Cardiac muscle cell (in vitro differentiated cells and primary cell): ENCODE results near the gene DYNC2LI1. TPM values are rescaled to one million over a fixed set of nuclear protein-coding genes. Genes with fewer than 3 reads are reported as not detected.

Source experiments
- DNase-seq, 2 donors: peaks; one replicate each; pipeline versions ENCODE4 v3.0.0 to v3.0.0-alpha.2; 2010 to 2017; ENCODE audit warnings: low read depth in 1 of 2, low spot score in 1 of 2
- H3K27ac ChIP-seq: fragments of 200-600 bp; sonication (generic); 2 replicates; pipeline ENCODE4 v1.5.1; 2016
- H3K27me3 ChIP-seq: fragments of 200-600 bp; sonication (generic); 2 replicates; pipeline ENCODE4 v1.6.0; 2016; ENCODE audit warnings: control low read depth
- H3K36me3 ChIP-seq: fragments of 200-600 bp; sonication (generic); 2 replicates; pipeline ENCODE4 v1.5.1; 2016; ENCODE audit warnings: control low read depth
- H3K4me1 ChIP-seq: fragments of 200-600 bp; sonication (generic); 2 replicates; pipeline ENCODE4 v1.8.1; 2017; ENCODE audit warnings: low read depth, mild to moderate bottlenecking, mixed run types
- H3K4me3 ChIP-seq: fragments of 200-600 bp; sonication (generic); 2 replicates; pipeline ENCODE4 v1.5.1; 2016; ENCODE audit warnings: mild to moderate bottlenecking
- H3K9me3 ChIP-seq: fragments of 200-600 bp; sonication (generic); 2 replicates; pipeline ENCODE4 v1.5.1; 2017; ENCODE audit warnings: low read depth, mild to moderate bottlenecking, control low read depth
- polyA plus RNA-seq: library from polyadenylated mRNA; unstranded; fragments of >200 nt; fragmentation: Nextera tagmentation; extraction: Ambion mirVana; gene quantifications from 2 replicates; pipeline ENCODE4 v1.2.1, GENCODE V29; 2016
- total RNA-seq: library from RNA; depleted of rRNA; stranded (reverse); fragments of >200 nt; gene quantifications from 2 replicates; pipeline ENCODE4 v1.2.3, GENCODE V29; 2016
- TF ChIP-seq, protein P1 (sequence below): IDR thresholded peaks from 2 replicates; pipeline ENCODE4 v1.5.1; 2012; ENCODE audit warnings: low read depth, mild to moderate bottlenecking, low read length

The DYNC2LI1 gene
- total and polyA plus RNA-seq, 2 experiments from 2014 or later = 44.7 to 46.2 TPM

- peak overlapping the region; percentile 20 for H3K4me3 ChIP-seq
- no peaks in the 10 kb centered on the region for H3K36me3 ChIP-seq
- H3K9me3 ChIP-seq = no peaks in the 10 kb centered on the region
- peaks cover 19% of the 10 kb centered on the region for H3K27me3 ChIP-seq
- no peaks in the 10 kb centered on the region for H3K4me1 ChIP-seq
- no peak overlapping the region for H3K27ac ChIP-seq
- TF ChIP-seq, protein P1, sequence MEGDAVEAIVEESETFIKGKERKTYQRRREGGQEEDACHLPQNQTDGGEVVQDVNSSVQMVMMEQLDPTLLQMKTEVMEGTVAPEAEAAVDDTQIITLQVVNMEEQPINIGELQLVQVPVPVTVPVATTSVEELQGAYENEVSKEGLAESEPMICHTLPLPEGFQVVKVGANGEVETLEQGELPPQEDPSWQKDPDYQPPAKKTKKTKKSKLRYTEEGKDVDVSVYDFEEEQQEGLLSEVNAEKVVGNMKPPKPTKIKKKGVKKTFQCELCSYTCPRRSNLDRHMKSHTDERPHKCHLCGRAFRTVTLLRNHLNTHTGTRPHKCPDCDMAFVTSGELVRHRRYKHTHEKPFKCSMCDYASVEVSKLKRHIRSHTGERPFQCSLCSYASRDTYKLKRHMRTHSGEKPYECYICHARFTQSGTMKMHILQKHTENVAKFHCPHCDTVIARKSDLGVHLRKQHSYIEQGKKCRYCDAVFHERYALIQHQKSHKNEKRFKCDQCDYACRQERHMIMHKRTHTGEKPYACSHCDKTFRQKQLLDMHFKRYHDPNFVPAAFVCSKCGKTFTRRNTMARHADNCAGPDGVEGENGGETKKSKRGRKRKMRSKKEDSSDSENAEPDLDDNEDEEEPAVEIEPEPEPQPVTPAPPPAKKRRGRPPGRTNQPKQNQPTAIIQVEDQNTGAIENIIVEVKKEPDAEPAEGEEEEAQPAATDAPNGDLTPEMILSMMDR = no peak
- DNase-seq = peak in 1 of 2 donors; percentile 18
Observed at GRCh38 chr2:43831543-43832294, 57.9 kb downstream of the DYNC2LI1 start.

DNA sequence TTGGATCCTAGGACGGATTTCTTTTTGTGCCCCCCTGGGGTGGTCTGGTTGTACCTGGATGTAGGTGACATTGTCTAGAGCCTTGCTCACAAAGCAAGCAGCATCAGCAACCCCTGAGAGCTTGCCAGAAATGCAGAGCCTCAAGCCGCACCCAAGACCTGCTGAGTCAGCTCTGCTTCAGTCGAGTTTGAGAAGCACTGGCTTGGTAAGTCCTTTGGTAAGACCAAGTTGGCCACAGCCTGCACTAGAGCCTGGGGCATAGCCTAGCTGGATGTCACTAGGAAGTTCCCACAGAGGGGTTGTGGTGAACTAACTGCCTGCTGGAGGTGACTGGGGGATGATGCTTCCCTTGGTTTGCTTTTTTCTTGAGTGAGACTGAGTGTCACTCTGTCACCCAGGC, 58.6 kb downstream of the DYNC2LI1 start:
- peak in 1 of 2 donors; percentile 10 for DNase-seq
- Histone ChIP-seq H3K36me3 (no peaks in the 10 kb centered on the region), H3K9me3 (no peaks in the 10 kb centered on the region), H3K4me1 (no peaks in the 10 kb centered on the region), H3K27ac (no peak overlapping the region), H3K4me3 (no peak overlapping the region), H3K27me3 (peaks cover 19% of the 10 kb centered on the region)
- TF ChIP-seq, protein P1 = no peak

- TF ChIP-seq, protein P1 = no peak
- H3K9me3 ChIP-seq = no peaks in the 10 kb centered on the region
- H3K4me1 ChIP-seq = no peaks in the 10 kb centered on the region
- DNase-seq = no peak
- no peaks in the 10 kb centered on the region for H3K36me3 ChIP-seq
- no peak overlapping the region for H3K27ac ChIP-seq
- H3K27me3 ChIP-seq = no peaks in the 10 kb centered on the region
- no peak overlapping the region for H3K4me3 ChIP-seq
Observed at GRCh38 chr2:43837033-43837432, 63.2 kb downstream of the DYNC2LI1 start.

GRCh38 chr2:43837831-43838559, 64.2 kb downstream of the DYNC2LI1 start:
- Histone ChIP-seq H3K27ac (no peak overlapping the region), H3K27me3 (no peaks in the 10 kb centered on the region), H3K4me3 (no peak overlapping the region), H3K9me3 (no peaks in the 10 kb centered on the region), H3K36me3 (no peaks in the 10 kb centered on the region), H3K4me1 (no peaks in the 10 kb centered on the region)
- TF ChIP-seq, protein P1 = no peak
- no peak for DNase-seq

DNA sequence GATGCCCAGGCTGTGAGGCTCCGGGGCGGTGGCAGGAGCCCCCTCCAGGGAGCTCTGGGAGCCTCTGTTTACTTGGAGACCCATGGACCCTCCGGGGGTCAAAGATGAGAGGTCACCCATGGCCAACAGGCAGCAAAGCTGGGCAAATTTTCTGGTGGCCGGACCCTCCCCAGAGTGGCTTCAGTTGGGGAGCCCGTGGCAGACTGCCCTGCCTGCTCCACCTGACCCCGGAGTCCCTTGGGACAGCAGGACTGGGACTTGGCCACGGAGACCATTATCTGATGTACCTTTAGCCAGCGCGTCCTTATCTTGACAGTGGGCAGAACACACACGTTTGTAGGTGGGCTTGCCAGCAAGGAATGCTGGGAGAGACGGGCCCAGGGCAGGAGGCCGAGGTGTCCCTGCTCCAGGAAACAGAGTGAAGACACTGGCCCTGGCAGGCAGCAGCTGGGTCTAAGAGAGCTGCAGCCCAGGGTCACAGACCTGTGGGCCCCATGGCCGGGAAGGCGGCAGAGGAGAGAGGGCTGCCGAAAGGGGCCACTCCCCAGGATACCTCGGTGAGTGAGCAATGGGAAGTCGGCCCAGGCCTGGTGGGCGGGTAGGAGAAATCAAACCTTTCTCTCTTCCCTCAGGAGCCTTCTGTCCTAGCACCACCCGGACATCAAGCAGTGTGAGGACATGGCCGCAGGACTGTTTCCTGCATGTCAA, 64.9 kb downstream of the DYNC2LI1 start, which contains the start of the genes ABCG5 and ABCG8:
TSS of gene ABCG5 (minus strand) at position 280 of the 708 bp plus-strand sequence. CDS start at position 120, 160 bp downstream.
TSS of gene ABCG8 (plus strand) at position 412 of the 708 bp plus-strand sequence. CDS start at position 495, 83 bp downstream.
- no peaks in the 10 kb centered on the region for H3K27me3 ChIP-seq
- DNase-seq = no peak
- TF ChIP-seq, protein P1 = no peak
- H3K4me1 ChIP-seq = no peaks in the 10 kb centered on the region
- no peaks in the 10 kb centered on the region for H3K36me3 ChIP-seq
- H3K4me3 ChIP-seq = no peak within 1 kb of the TSS
- no peak within 1 kb of the TSS for H3K27ac ChIP-seq
- H3K9me3 ChIP-seq = no peaks in the 10 kb centered on the region
